ENCODE measurements around the gene GULP1.

The GULP1 gene

DNA sequence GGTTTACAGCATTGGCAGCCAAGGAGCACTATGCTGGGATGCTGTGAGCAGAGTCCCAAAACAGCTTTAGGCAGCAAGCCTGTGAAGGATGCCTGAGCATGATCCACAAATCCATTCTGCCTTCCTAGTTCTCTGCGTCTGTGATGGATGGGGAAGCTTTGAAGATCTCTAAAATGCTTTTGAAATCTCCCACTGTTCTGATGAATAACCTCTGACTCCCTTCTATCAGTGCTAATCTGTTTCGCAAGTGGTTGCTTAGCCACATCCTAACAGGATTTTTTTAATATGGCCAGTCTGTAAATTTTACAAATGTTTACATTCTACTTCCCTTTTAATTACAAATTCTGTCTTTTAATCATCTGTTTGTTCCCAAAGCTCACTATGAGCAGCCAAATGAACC is 319.2 kb downstream of the GULP1 start:
- H3K9ac ChIP-seq (ENCODE audit: low read depth, low read length), result no peak overlapping the region
- H3K4me1 ChIP-seq (ENCODE audit: control insufficient read depth, insufficient read depth, low read length), result no peaks in the 10 kb centered on the region
- H3K9me3 ChIP-seq (ENCODE audit: control insufficient read depth, insufficient read depth, low read length), result no peaks in the 10 kb centered on the region
- H3K27me3 ChIP-seq (ENCODE audit: control insufficient read depth, insufficient read depth, low read length), result no peaks in the 10 kb centered on the region
- H3K36me3 ChIP-seq (ENCODE audit: control insufficient read depth, insufficient read depth, low read length), result no peaks in the 10 kb centered on the region
- H3K27ac ChIP-seq (ENCODE audit: low read depth, low read length), result no peak overlapping the region
- H3K4me3 ChIP-seq (ENCODE audit: low read depth, low read length), result no peak overlapping the region

DNA sequence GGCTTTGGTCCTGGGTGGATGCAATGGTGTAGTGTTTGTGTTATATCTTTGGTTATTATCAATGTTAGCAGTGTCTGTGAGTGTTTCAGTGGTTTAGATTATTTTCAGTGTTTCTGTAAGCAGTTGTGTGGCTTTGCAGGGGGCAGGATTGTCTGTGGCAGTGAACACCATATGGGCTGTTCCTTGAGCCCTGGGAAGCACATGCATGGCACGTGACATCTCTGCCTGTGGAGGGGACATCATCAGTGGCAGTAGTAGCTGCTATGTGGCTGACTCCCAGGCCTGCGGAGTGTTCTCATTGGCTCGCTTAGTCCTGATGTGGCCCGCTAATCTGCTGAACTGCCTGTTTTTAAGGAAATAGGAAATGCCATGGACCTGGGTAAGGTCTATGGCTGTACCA is 327.5 kb downstream of the GULP1 start:
- Histone ChIP-seq H3K4me3 (ENCODE audit: low read depth, low read length) (no peak overlapping the region), H3K36me3 (ENCODE audit: control insufficient read depth, insufficient read depth, low read length) (no peaks in the 10 kb centered on the region), H3K9ac (ENCODE audit: low read depth, low read length) (no peak overlapping the region), H3K27me3 (ENCODE audit: control insufficient read depth, insufficient read depth, low read length) (no peaks in the 10 kb centered on the region), H3K9me3 (ENCODE audit: control insufficient read depth, insufficient read depth, low read length) (no peaks in the 10 kb centered on the region), H3K4me1 (ENCODE audit: control insufficient read depth, insufficient read depth, low read length) (no peaks in the 10 kb centered on the region), H3K27ac (ENCODE audit: low read depth, low read length) (no peak overlapping the region)

DNA sequence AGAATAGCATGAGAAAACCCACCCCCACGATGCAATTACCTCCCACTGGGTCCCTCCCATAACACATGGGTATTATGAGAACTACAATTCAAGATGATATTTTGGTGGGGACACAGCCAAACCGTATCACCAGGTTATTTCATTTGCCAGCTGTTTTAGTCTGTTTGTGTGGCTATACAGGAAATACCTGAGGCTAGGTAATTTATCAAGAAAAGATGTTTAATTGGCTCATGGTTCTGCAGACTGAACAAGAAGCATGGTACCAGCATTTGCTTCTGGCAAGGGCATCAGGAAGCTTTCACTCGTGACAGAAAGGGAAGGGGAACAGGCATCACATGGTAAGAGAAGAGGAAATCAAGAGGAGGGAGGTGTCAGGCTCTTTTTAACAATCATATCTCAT is 329.2 kb downstream of the GULP1 start:
- Histone ChIP-seq H3K36me3 (ENCODE audit: control insufficient read depth, insufficient read depth, low read length) (no peaks in the 10 kb centered on the region), H3K27ac (ENCODE audit: low read depth, low read length) (no peak overlapping the region), H3K4me3 (ENCODE audit: low read depth, low read length) (no peak overlapping the region), H3K9ac (ENCODE audit: low read depth, low read length) (no peak overlapping the region), H3K27me3 (ENCODE audit: control insufficient read depth, insufficient read depth, low read length) (no peaks in the 10 kb centered on the region), H3K4me1 (ENCODE audit: control insufficient read depth, insufficient read depth, low read length) (no peaks in the 10 kb centered on the region), H3K9me3 (ENCODE audit: control insufficient read depth, insufficient read depth, low read length) (no peaks in the 10 kb centered on the region)

DNA sequence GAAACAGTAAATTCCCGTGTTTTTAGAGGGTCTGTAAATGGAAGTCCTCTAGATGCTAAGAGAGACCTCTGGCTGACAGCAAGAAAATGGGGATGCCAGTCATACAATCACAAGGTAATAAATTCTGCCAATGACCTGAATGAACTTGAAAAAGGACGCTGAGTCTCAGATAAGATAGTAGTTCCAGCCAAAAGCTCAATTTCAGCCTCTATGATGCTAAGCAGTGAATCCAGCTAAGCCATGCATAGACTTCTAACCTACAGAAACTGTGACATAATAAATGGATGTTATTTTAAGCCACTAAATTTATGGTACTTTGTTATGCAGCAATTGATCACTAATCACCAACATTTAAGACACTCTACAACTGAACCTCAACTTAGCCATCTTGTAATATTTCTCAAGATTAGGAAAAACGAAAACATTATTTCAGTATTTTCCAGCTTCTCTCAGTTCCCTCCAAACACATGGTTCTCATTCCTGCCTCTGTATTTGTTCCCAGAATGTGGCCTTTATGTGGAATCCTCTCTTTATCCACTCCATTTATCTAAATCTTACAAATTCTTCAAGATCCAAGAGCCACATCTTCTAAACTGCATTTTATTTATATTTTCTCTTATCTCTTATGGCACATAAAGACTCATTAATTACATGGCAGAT is 331.1 kb downstream of the GULP1 start:
- Histone ChIP-seq H3K4me3 (ENCODE audit: low read depth, low read length) (no peak overlapping the region), H3K4me1 (ENCODE audit: control insufficient read depth, insufficient read depth, low read length) (no peaks in the 10 kb centered on the region), H3K27ac (ENCODE audit: low read depth, low read length) (no peak overlapping the region), H3K9ac (ENCODE audit: low read depth, low read length) (no peak overlapping the region), H3K36me3 (ENCODE audit: control insufficient read depth, insufficient read depth, low read length) (no peaks in the 10 kb centered on the region), H3K9me3 (ENCODE audit: control insufficient read depth, insufficient read depth, low read length) (no peaks in the 10 kb centered on the region), H3K27me3 (ENCODE audit: control insufficient read depth, insufficient read depth, low read length) (no peaks in the 10 kb centered on the region)

DNA sequence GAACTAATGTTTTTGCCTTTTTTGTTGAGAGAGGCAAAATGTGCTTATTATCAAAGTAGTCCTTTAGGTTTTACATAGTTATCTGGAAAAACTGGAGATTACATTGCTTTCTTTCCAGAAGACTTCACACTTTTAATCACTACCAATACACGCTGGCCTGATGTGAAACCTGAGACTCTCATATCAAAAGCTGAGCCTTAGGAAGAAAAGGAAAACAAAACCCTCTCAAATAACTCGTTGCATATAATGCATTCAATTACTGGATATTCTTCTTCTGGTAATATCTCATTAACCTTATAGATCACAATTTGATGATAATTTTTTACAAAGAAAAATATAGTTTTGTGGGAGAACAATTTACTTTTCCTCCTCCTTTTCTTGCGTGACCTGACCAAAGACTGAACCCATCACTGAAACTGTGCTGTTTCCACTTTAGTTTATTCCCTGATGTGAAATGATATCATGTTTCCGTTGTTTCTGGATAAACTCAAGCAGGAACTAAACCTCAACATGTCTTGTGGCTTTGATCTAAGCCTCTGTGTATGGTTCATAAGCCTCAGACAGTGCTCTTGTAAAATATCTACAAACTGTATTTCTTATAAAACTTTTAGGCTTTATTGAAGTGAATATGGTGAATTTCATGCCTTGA is 332.4 kb downstream of the GULP1 start:
- Histone ChIP-seq H3K9ac (ENCODE audit: low read depth, low read length) (no peak overlapping the region), H3K4me3 (ENCODE audit: low read depth, low read length) (no peak overlapping the region), H3K9me3 (ENCODE audit: control insufficient read depth, insufficient read depth, low read length) (no peaks in the 10 kb centered on the region), H3K36me3 (ENCODE audit: control insufficient read depth, insufficient read depth, low read length) (no peaks in the 10 kb centered on the region), H3K27me3 (ENCODE audit: control insufficient read depth, insufficient read depth, low read length) (no peaks in the 10 kb centered on the region), H3K27ac (ENCODE audit: low read depth, low read length) (no peak overlapping the region), H3K4me1 (ENCODE audit: control insufficient read depth, insufficient read depth, low read length) (no peaks in the 10 kb centered on the region)

DNA sequence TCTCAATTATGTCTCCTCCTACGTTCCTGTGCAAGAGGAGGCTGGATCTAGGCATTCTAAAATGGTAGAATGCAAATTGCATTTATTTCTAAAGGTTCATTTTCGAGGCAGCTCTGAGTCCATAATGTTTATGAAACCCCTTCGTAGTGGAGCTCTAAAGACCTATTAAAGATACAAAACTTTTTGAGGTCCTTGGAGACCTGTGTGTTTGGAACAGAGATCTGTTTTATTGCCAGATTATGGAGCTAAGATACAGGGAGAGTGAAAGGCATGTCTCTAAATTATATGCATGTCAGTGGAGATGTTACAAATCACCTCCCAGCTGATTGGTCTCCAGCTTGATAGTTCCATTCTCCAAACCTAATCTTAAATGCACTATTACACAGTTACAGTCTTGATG is 335.8 kb downstream of the GULP1 start:
- no peaks in the 10 kb centered on the region for H3K36me3 ChIP-seq (ENCODE audit: control insufficient read depth, insufficient read depth, low read length)
- no peak overlapping the region for H3K9ac ChIP-seq (ENCODE audit: low read depth, low read length)
- H3K9me3 ChIP-seq (ENCODE audit: control insufficient read depth, insufficient read depth, low read length), result no peaks in the 10 kb centered on the region
- H3K4me3 ChIP-seq (ENCODE audit: low read depth, low read length), result no peak overlapping the region
- H3K4me1 ChIP-seq (ENCODE audit: control insufficient read depth, insufficient read depth, low read length), result no peaks in the 10 kb centered on the region
- no peaks in the 10 kb centered on the region for H3K27me3 ChIP-seq (ENCODE audit: control insufficient read depth, insufficient read depth, low read length)
- no peak overlapping the region for H3K27ac ChIP-seq (ENCODE audit: low read depth, low read length)

DNA sequence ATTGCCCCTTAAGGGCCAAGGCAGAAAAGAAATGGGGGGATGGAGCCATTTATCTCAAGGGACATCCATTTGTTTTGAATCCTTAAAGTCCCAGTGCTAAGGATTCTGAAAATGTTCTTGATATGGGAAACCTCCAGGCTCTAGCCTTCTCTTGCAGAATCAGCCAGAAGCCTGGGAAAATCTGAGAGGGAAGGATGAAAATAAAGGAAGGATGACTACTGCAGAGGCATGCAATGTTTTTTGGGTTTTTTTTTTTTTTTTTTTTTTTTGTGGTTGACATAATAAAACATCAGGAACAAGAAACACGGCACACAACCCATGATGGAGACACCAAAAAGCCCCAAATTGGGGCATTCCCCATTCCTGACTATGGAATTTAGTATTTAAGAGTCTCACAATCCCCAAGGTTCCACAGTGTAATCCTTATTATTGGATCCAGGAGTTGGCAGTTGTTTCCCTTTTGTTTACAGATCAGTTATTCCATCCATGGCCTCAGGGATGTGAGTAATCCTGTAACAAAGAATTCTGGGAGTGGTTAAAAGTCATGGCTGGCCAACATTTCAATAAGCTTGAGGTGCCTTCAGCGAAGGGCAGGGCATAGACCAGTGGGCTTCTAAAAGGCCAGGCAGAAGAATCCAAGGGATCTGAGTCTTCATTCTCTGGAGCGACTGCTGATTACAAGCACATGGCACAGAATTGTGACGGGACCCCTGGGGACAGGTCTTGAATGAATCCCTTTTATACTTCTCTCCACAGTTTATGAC is 337.5 kb downstream of the GULP1 start:
- no peaks in the 10 kb centered on the region for H3K4me1 ChIP-seq (ENCODE audit: control insufficient read depth, insufficient read depth, low read length)
- no peak overlapping the region for H3K27ac ChIP-seq (ENCODE audit: low read depth, low read length)
- H3K9ac ChIP-seq (ENCODE audit: low read depth, low read length), result no peak overlapping the region
- H3K4me3 ChIP-seq (ENCODE audit: low read depth, low read length), result no peak overlapping the region
- no peaks in the 10 kb centered on the region for H3K36me3 ChIP-seq (ENCODE audit: control insufficient read depth, insufficient read depth, low read length)
- no peaks in the 10 kb centered on the region for H3K9me3 ChIP-seq (ENCODE audit: control insufficient read depth, insufficient read depth, low read length)
- no peaks in the 10 kb centered on the region for H3K27me3 ChIP-seq (ENCODE audit: control insufficient read depth, insufficient read depth, low read length)

DNA sequence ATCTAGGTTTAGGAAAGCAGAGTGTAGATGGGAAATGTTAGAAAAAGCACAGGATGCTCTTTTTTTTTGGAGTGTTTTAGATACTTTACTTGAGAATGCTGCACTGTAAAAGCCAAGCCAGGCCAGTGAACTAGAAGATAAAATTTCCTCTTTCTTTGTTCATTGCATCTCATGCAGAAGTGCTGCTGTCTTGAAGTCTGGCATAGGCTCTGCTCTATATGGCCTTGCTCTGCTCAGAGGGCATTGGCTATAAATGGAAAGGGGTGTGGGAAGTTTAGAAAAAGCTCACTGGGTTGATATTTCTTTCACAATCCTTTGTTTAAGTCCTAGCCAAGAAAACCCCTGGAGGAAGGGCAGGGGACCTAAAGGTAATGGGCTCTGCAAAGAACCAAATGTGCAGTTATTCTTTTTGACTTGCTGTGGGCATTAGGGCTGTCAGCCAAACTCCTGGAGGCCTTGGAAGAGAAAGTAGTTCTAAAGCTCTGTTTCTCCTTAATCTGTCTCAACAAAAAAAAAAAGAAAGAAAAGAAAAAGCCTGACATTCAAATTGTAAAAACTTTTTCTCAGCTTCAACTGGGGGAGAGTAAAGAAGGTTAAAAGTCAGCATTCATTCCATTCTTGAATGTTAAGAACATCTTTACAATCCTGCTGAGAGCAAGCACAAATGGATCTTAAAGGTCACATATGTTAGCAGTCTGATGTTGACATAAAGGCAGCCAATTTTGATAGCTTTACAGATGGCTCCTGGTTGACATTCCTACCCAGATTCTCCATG is 338.3 kb downstream of the GULP1 start:
- no peaks in the 10 kb centered on the region for H3K36me3 ChIP-seq (ENCODE audit: control insufficient read depth, insufficient read depth, low read length)
- H3K9ac ChIP-seq (ENCODE audit: low read depth, low read length), result no peak overlapping the region
- H3K4me3 ChIP-seq (ENCODE audit: low read depth, low read length), result no peak overlapping the region
- H3K9me3 ChIP-seq (ENCODE audit: control insufficient read depth, insufficient read depth, low read length), result no peaks in the 10 kb centered on the region
- H3K27me3 ChIP-seq (ENCODE audit: control insufficient read depth, insufficient read depth, low read length), result no peaks in the 10 kb centered on the region
- H3K4me1 ChIP-seq (ENCODE audit: control insufficient read depth, insufficient read depth, low read length), result no peaks in the 10 kb centered on the region
- no peak overlapping the region for H3K27ac ChIP-seq (ENCODE audit: low read depth, low read length)

DNA sequence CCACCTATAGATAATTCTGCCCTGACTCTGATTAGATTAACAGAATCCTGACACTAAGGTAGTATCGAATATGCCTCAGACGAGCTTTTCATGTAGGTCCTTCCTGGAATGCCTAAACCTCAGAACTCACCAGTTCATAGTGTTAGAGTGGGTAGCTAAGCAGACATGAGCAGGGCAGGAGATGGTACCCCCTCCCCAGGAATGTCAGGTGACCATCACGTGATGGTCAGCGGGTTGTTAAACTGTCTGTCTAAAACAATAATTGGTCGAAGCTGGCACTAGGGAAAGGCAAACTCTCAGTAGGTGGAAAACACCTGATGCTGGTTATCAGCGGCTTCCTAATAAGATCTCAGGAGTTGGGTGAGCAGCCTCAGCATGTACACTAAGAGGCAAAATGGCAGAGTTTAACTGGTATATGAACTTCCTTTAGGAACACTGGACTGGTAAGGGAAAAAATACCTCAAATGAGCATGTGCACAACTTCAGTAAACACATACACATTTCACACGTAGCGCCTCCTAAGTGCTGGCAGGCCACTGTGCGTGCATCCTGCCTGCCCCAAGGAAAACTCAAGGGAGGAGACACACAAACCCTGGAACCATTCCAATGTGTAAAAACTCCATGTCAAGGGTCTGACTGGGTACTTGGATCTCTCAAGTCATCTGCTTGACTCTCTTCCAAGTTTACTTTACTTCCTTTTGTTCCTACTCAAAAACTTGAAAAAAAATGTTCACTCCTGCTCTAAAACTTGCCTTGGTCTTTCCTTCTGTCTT is 339.5 kb downstream of the GULP1 start:
- no peak overlapping the region for H3K4me3 ChIP-seq (ENCODE audit: low read depth, low read length)
- no peak overlapping the region for H3K9ac ChIP-seq (ENCODE audit: low read depth, low read length)
- no peaks in the 10 kb centered on the region for H3K9me3 ChIP-seq (ENCODE audit: control insufficient read depth, insufficient read depth, low read length)
- H3K4me1 ChIP-seq (ENCODE audit: control insufficient read depth, insufficient read depth, low read length), result no peaks in the 10 kb centered on the region
- H3K27me3 ChIP-seq (ENCODE audit: control insufficient read depth, insufficient read depth, low read length), result no peaks in the 10 kb centered on the region
- no peaks in the 10 kb centered on the region for H3K36me3 ChIP-seq (ENCODE audit: control insufficient read depth, insufficient read depth, low read length)
- no peak overlapping the region for H3K27ac ChIP-seq (ENCODE audit: low read depth, low read length)

DNA sequence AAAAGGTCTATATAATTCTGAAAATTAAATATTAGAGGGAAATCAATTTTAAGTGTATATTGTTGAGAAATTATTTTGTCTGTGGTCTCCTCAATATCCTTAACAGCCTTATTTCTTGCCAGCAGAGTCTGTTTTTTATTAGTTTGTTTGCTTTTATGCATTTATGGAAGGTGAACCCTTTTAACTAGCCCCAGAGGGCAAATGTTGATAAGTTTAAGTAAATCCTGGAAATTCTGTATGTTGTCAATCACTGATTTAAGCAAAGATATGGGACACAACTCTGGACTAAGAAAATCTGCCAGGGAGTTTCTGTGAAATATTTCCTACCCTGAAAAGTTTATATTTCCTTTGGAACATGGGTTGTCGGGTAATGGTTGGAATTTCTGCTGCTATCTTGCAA is 343.0 kb downstream of the GULP1 start:
- H3K4me3 ChIP-seq (ENCODE audit: low read depth, low read length), result no peak overlapping the region
- H3K9me3 ChIP-seq (ENCODE audit: control insufficient read depth, insufficient read depth, low read length), result no peaks in the 10 kb centered on the region
- H3K9ac ChIP-seq (ENCODE audit: low read depth, low read length), result no peak overlapping the region
- no peaks in the 10 kb centered on the region for H3K4me1 ChIP-seq (ENCODE audit: control insufficient read depth, insufficient read depth, low read length)
- no peaks in the 10 kb centered on the region for H3K27me3 ChIP-seq (ENCODE audit: control insufficient read depth, insufficient read depth, low read length)
- no peak overlapping the region for H3K27ac ChIP-seq (ENCODE audit: low read depth, low read length)
- H3K36me3 ChIP-seq (ENCODE audit: control insufficient read depth, insufficient read depth, low read length), result no peaks in the 10 kb centered on the region
